Stimulated activated CD4-positive, alpha-beta T cell treated with anti-CD3 and anti-CD28 coated beads, Interleukin-12 subunit alpha, Interleukin-12 subunit beta, amount 100 ng/mL, for 4 hours (primary cell): Measurements from ENCODE around the gene LGR4.
"Not testable (repeated sequence)": the region's sequence is repeated elsewhere in the genome, so short reads cannot be mapped to it uniquely, and the experiment has no call there.

Experiments
- DNase-seq: peaks from one replicate; pipeline ENCODE4 v3.0.0-alpha.2; 2020

Gene LGR4

DNA sequence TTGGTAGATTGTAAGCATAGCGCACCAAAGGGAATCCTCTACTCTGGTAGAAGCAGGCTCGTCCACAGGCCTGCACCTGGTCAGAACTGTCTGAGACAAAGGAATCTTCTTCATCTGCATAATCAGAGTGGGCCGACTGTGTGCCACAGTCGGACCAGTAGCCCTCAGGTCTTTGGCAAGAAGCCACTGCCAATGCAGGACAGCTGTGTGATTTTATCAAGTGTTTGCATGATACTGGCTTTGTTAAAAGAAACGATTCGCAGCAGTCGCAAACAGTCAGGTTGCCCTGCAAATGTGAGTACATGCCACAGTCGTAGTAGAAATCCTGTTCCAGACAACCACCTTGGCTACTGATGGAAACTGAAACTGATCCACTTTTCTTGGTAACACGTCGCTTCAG is 104.7 kb downstream of the LGR4 start:
- no peak for DNase-seq

DNA sequence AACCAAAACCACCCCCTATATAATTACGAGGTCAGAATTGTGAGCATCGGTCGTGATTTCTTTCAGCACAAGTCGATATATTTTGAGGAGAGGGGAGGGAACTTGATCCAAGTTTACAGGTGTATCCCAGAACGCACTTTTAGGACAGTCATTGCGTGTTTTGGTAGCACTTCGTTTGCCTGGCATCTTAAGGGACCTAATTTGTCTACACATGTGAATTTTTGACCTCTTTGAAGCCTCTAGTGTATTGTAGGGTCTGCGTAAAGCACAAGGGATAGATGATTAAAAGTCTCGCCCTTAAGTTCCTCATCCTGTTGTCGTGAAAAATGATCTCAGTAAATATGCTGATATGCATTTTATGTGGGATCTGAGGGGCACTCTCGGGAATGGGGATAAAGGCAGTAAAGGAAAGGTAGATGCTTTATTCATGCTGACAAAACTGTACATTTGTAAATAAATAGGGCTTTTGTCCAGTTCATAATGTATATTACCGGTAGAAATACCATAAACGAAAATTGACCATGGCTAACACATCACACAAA is 108.9 kb downstream of the LGR4 start:
- no peak for DNase-seq

DNA sequence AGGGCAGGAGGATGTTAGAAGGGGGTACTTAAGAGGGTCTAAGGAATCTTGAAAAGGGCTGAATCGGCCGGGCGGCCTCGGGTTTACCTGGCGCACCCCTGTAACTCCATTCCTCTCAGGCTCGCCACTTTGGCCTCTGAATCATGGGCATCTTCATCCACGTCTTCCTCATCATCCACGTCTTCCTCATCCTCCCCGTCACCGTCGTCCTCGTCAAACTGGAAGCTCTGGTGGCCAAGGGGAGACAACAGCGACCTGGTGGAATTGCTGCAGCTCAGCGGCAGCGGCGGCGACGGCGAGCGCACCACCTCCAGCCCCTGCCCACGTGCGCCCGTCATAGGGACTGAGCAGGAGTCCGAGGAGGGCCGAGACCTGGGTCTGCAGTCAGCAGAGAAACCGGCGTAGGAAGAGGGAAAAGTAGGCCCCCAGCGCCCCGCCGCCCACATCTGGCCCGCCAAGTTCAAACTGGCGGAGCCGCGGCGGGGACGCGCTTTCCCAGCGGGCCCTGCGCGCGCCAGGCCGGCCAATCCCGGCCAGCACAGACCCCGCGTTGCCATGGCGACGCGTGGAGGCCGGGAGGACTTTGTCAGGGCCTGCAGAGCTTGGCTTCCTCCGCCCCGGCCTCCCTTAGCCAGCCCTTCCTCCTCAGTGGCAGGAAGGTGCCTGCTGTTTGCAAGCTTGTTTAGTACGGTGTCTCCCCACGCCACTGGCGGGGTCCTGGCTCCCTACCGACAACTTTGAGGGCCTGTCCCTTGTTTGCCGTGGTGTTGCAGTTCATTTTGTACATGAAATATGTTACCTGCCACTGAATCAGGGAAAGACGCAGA is 109.6 kb downstream of the LGR4 start, which contains the start of gene CCDC34:
Gene CCDC34, minus strand, starts transcription at position 467 of the 827 bp plus-strand sequence. Its CDS starts 21 bp downstream, at position 446.
- peak; percentile 86 for DNase-seq

DNA sequence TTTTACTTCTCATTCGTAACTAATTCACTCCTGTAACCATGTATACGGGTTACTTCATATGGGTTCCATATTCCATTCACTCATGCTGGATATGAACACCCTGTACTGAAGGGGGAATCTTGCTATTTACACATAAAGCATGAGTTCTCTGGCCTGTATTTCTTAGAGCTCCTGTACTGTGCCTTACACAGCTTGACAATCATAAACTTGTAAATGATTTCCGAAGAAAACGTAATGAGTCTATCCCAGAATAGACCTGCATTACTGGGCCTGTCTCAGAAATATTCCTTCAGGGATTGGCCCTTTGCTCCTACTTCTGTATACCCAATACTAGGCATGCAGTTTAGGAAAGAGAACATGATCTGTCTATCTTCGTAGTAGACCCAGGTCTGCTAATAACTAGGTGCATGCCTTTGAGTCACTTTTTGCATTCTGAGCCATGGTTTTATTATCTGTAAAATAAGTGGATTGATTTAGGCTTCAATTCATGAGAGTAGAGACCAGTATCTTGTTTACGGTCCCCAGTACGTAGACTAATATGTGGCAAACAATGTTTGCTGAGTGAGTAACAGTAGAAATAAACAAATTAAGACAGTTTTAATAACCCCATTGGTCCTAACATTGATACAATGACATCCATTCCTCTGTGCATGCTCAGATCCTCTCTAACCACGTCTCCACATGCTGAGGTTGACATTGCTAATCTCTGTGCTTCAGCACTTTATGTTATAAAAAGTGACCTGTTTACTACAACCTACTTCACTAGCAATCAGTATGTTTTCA is 110.8 kb downstream of the LGR4 start:
- DNase-seq, result no peak

DNA sequence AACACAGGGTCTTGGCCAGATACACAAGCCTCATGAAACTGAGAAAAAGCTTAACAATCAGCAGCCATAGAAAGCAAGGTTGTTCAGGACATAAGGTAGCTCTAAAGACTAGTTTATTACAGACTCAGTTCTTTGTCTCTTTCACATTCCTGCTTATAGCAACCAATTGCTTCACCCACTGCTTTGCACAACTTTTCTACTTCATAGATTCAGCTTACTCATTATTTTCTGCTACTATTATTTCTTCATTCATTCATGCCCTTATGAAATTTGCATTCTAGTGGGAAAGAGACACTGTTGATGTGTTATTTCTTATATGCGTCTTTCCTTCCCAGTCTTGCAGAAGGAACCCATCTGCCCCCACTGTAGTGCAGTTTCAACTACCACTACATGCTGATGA is 114.3 kb downstream of the LGR4 start:
- DNase-seq, result no peak

DNA sequence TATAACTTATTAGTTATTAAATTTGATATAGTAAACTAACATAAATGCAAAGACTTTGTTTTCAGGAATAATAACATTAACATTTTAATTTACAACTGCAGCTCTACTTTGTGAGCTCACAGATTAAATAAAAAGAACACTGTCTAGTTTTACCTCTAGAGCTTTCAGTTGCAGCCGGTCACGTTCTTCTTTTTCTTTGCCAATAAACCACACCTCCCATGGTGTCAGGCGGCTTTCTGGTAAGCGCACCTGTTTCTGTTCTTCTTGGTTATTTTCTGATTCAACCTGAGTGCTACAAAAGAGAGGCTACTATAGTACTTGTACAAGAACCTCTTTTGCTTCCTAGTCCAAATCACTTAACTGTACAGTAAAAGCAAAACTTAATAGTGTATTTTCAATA is 115.3 kb downstream of the LGR4 start:
- no peak for DNase-seq

DNA sequence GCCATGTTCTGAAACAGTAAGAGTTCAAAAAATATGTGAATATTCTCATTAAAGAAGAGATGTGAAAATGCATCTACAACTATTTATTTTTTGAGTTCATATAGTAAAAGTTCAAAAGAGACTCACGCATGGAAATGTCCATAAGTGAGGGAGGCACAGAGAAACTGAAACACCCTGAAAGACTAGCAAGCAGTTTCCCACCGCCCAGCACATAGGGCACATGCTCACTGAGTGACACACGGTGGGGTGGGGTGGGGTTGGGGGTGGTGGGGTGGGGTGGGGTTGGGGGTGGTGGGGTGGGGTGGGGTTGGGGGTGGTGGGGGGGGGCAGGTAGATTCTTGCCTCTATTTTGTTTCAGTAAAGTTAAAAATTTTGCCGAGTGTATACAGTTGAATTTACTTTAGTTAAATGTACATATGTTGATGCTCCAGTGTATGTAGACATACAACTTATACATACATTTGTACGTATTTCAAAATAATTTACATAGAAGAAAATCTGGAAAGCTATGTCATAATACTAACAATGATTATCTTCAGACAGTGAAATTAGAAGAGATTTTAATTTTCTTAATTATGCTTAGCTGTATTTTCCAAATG is 115.9 kb downstream of the LGR4 start:
- DNase-seq, result no peak

DNA sequence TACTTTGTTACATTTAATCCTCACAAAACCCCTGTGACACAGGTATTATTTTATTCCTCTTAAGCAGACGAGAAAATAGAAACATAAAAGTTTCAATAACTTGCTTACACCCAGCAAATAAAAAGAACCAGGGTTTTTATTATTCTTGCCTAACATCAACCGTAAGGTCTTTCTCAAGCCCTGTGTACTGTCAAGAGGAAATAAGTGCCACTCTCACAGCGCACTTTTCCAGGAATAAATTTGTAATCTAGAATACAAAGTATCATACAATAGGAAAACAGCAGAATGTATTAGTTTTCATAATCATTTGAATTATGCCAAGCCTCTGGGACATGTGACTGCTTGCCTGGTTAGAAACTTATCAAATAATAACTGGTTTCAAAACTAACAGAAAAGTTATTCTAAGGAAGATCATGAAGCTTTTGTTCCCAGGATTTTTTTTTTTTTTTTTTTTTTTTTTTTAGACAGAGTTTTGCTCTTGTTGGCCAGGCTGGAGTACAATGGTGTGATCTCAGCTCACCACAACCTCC is 117.0 kb downstream of the LGR4 start:
- no peak for DNase-seq

DNA sequence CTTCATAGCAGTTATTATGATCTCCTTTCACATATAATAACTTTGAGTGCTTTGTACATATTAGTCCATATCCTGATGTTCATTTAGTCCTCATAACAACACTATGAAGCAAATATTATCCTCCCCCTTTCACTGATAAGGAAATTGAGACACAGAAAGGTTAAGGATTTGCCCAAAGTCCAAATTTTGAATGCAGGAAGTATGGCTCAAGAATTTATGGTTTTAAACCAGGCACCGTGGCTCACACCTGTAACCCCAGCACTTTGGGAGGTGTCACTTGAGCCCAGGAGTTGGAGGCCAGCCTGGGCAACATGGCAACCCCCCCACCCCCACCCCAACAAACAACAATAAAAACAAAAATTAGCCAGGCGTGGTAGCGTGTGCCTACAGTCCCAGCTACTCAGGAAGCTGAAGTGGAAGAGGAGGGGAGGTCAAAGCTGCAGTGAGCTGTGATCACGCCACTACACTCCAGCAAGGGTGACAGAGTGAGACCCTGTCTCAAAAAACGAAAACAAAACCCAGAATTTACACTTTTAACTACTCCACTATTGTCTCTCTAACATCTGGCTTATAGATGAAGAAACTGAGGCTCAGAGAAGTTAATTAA is 118.1 kb downstream of the LGR4 start:
- DNase-seq, result no peak

DNA sequence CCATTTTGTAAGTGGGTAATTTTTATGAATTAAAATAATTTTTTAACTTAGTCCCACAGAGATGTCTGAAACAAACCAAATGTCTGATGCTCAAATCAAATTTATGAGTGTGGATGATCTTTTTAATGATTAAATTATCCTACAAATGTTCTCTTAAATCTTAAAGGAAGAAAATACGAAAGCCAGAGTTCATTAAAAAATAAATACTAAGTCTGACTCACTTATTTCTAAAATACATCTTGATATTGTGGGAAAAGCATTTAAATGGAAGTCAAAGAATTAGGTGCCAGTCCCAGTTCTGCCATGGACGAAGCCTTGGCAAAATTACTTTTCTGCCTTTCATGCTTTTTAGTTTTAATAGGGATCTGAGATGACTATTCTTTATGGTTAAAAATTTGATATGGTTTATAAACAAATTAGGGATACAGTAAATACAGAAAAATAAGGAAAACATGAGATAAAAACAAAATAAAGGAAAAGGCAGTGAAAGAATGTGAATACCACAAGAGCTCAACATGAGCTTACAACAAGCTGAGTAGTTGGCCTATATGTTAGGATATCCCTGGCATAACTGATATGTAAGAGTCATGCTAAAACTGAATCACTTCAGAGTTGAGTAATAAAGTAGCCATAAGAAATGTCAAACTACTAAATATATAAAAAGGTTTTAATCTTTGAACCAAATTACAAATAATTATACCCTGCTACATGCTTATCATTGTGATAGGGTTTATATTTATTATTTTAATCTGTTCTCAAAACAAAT is 118.8 kb downstream of the LGR4 start:
- DNase-seq, result no peak

DNA sequence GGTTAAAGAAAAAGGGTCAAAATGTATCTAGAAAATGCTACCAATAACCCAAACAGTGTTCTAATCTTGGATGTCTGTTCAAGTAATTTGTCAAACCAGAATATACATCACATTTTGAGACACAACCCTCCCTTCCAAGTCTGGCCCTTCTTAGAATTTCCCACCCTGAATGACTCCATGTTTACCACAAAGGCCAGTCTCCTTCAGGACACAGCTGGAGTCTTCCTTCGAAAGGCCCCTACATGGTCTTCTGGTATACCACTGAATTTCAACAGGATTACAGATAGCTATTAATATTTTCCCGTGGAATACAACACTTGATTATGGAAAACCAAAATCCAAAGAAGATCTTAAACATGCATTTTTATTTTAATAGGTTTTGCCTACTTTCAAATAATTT is 119.8 kb downstream of the LGR4 start:
- no peak for DNase-seq

DNA sequence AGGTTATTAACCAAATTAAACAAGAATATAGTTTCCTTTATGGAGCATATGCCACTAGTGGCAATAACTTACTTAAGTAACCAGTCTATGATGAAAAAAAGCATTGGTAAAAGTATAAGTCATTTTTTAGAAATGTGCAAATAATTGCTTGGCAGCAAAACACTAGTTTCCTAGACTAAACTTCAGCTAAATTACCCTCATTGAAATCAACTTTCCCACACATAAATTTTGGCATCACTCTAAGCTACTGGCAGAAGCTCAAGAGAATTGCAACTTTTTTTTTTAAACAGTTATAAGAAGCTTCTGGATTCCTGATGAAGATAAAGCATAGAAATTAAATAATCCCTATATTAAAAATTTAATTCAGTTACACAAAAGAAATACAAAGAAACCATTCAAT is 122.1 kb downstream of the LGR4 start:
- no peak for DNase-seq

DNA sequence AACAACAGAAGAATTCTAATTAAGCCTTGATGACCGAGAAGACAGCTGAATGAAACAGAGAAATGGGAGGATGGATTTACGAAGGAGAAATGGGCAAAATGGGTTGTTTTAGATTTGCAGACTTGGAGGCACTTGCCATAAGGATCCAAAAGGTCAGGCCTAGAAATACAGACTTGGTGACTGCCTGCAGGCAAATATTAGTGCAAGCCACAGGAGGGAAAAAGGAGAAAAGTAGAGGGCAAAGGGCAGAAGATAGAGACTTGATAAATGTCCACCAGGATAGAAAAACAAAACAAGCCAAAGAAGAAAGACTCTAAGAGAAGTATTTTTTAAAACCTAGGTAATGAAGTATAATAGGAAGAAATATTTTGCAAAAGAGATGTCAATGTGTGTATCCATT is 122.7 kb downstream of the LGR4 start:
- no peak for DNase-seq

DNA sequence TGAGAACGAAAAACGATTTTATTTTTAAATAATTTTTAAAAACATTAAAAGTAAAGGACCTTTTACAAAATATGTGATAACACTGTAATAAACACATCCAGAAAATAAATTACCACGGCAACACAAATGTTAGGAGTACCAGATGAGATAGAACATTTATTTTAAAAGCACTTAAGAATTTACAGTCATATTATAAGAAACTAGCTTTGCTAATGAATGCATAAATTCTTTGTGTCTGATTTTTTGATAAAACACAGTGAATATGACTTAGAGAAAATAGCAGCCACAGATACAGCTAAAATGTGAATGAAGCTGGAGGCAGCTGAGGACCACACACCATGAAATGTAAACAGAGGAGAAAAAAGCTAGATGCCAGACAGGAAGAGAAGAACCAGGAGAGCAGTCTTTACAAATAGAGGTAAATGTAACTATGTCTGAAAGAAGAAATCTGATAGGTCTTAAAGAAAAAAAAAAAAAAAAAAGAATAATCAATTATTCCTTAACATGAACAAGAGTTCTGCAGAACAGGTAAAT is 124.2 kb downstream of the LGR4 start:
- DNase-seq, result no peak

DNA sequence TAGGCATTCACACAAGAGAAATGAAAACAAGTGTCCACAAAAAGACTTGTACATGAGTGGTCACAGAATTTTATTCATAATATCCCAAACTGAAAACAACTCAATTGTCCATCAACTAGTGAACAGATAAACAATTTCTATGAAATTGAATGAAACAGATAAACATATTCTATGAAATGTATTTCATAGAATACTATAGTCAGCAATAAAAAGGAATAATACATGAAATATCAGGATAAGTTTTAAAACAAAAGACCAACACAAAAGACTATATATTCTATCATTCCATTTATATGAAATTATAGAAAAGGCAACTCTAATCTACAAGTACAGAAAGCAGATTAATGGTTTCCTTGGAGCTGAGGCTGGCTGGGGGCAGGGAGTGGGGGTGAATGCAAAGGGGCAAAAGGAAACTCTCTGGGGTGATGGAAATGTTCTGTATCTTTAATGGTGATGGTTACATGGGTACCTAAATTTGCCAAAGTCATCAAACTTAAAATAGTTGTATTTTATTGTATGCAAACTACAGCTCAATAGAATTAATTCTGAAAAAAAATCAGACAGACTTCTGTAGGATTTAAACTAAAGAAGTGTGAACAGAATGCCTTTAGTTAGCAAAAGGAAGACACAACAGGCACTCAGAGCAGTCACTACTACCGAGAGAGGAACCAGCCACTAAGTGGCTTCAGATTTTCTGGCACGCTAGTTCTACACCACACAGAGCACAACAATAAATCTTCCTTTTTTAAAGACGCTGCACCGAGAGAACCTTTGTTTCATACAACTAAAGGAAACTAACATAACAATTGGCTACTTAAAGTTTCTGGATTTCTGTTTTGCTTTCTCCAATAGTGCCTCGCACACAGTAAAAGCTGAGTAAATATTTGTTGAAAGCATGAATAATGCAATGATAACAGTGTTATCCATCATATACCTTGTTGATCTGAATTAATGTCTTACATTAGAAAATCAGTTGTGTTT is 124.9 kb downstream of the LGR4 start:
- no peak for DNase-seq

DNA sequence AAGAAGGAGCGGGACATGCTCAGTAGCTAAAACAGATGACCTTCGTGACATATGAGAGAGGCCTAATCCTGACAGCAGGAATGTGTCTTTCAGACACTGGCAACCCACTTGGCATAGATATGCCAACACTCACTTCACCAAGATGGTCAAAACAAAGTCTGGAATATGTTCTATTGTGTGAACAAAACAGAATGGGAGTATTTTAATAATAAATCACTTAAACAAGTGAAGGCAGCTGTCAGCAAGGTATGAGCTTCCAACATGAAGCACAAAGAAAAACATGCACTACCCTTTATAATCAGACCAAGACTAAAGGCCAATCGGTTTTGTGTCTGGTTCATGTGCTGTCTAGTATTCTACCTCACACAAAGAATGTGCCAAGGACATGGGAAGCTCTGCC is 132.6 kb downstream of the LGR4 start:
- DNase-seq, result no peak

DNA sequence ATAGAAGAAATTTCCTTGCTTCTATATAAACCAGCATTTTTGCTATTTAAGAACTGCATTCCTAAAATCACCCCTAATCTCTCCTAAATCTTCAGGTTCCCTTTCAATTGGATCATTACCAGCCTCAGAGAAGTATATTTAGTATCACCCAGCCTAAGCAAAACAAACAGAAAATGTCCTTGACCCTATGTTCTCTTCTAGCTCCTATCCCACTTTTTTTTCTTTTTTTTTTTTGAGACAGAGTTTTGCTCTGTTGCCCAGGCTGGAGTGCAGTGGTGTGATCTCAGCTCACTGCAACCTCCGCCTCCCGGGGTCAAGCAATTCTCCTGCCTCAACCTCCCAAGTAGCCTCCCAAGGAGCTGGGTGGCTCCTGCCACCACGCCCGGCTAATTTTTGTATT is 137.8 kb downstream of the LGR4 start:
- DNase-seq, result not testable (repeated sequence)

DNA sequence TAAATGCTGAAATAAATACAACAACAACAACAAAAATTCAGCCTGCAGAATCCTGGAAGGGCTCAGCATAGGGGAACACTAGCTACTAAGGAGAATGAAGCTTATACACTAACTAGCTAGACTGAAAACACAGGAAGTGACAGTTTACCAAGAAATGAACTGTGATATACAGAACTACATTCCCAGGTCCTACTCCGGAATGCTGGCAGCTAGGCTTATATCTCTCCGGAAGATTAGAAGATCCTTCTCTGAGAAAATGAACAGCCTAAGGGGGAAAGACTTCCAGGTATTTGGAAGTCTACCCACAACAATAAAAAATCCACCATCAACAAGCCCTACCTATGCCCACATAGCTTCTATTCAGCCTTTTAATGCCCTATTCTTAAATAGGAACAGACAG is 140.6 kb downstream of the LGR4 start:
- no peak for DNase-seq

DNA sequence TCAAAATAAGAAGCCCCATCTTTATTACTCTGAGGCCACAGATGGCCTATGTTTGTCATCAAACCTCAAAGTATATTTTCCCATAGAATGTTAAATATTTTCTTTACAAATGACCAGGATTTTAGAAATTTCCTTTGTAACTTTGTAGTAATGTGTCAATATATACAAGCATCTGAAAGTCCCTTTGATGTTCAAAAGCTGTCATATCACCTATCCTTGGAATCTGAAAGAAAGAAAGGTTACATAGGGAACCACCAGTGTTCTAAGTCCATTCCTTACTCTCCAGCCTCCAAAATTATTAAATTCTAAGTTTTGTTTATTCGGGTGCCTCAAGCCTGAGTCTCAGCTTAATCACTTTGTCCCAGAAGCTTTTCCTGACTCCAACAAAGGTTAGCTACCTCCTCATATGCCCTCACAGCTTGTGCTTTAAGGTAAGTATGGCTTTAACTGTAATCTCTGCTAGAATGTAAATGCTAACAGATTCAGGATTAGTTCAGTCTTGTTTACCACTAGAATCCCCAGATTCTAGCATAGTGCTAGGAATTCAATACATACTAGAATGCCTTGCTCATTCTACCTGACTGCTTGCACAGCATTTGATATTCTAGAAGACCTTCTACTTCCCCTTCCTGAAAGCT is 141.8 kb downstream of the LGR4 start:
- DNase-seq, result no peak
